22Rv1 (cell line): ENCODE measurements around the gene MAN2A2.

Experiments used
- ZFX ChIP-seq: fragments of 450-650 bp; IDR thresholded peaks from 2 replicates; pipeline ENCODE4 v1.6.1; 2017; ENCODE audit warnings: antibody characterized with exemption, borderline replicate concordance
- TF ChIP-seq, protein P1 (sequence below): fragments of 450-650 bp; IDR thresholded peaks from 2 replicates; pipeline ENCODE4 v1.5.1; 2017; ENCODE audit warnings: mild to moderate bottlenecking

DNA sequence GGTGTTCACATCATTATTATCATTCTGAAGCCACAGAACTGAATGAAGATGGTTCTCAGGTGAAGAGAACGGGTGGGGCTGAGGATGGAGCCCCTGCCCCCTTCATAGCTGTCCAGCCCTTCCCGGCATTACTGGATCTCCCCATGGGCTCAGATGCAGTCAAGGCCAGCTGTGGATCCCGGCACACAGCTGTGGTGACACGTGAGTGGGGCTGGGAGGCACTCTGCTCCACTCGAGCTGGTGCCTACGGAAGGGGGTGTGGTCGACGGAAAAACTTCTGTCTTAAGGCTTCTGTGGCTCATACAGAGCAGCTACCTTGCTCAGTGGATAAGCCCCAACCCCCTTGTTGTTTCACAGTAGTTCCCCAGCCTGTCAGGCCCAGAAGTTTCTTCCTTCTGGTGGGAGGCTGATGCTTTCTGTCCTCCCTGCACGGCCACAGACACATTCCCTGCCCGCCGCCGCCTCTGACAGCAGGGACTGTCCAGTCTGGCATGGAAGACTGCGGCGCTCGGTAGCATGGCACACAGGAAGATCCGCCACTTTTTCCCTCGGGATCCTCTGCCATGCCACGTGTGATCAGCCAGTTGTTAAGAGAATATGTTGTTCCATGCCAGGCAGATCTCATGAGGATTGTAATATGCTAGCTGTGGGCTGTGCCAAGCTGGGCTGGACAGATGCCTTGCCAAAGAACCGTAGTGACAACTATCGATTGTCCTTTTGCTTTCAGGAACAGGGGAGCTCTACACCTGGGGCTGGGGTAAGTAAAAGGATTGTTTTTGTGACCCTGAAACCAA lies 57.4 kb downstream of the MAN2A2 start:
- TF ChIP-seq, protein P1, sequence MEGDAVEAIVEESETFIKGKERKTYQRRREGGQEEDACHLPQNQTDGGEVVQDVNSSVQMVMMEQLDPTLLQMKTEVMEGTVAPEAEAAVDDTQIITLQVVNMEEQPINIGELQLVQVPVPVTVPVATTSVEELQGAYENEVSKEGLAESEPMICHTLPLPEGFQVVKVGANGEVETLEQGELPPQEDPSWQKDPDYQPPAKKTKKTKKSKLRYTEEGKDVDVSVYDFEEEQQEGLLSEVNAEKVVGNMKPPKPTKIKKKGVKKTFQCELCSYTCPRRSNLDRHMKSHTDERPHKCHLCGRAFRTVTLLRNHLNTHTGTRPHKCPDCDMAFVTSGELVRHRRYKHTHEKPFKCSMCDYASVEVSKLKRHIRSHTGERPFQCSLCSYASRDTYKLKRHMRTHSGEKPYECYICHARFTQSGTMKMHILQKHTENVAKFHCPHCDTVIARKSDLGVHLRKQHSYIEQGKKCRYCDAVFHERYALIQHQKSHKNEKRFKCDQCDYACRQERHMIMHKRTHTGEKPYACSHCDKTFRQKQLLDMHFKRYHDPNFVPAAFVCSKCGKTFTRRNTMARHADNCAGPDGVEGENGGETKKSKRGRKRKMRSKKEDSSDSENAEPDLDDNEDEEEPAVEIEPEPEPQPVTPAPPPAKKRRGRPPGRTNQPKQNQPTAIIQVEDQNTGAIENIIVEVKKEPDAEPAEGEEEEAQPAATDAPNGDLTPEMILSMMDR: no peak
- TF ChIP-seq ZFX: no peak
